ENCODE measurements around the gene ADAD2.

Gene ADAD2

GRCh38 chr16:84227548-84227947 lies 36.6 kb downstream of the ADAD2 start:
- no peak for DNase-seq

- DNase-seq: no peak
Observed at GRCh38 chr16:84228256-84228838, 37.4 kb downstream of the ADAD2 start.

- no peak for DNase-seq
Observed at GRCh38 chr16:84229471-84229870, 38.5 kb downstream of the ADAD2 start.

DNA sequence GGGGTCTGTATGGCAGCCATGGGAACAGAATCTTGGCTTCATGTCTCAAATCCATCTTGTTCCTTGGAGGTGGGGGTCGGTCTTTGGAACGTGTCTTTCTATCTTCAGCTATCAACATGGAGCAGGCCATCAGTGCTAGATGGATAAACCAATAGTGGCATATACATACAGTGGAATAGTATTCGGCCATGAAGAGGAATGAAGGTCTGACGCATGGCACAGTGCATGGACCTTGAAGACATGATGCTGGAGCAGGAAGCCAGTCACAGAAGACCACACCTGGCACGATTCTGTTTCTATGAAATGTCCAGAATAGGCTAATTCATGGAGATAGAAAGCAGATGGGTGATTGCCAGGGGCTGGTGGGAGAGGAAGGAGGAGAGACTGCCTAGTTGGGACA lies 41.1 kb downstream of the ADAD2 start:
- DNase-seq: no peak

DNA sequence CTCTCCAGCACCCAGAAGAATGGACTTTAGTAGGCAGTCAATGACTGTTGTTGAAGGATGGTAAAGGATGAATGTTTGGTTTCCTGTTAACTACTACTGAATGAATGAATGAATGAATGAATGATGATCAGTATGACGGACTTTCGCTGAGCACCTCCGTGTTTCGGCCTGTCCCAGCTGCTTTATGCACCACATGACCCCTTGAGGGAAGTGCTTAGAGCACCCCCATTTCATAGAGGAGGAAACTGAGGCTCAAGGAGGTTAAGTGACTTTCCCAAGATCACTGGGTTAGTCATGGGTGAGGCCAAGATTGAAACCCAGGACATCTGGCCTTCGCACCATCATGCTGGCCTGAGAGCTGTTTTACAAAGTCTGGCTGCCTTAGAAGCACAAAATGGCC lies 42.0 kb downstream of the ADAD2 start:
- DNase-seq: no peak

DNA sequence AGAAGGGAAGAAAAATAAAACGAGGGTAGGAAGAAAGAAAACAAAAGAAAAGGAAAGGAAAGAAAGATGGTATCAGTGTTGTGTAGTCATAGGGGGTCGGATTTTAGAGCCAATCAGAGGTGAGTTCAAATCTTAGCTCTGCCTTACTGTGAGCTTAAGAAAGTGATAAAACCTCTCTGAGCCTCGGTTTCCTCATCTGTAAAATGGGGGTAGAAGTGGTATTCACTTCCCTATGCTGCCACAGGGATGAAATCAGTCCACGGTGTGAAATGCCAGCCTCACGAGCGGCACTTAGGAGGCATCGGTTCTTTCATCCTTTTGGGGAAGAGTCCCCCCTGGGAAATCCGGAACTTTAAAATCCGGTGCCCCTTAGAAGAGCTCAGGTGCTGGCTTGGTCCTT lies 42.8 kb downstream of the ADAD2 start:
- DNase-seq: no peak

DNA sequence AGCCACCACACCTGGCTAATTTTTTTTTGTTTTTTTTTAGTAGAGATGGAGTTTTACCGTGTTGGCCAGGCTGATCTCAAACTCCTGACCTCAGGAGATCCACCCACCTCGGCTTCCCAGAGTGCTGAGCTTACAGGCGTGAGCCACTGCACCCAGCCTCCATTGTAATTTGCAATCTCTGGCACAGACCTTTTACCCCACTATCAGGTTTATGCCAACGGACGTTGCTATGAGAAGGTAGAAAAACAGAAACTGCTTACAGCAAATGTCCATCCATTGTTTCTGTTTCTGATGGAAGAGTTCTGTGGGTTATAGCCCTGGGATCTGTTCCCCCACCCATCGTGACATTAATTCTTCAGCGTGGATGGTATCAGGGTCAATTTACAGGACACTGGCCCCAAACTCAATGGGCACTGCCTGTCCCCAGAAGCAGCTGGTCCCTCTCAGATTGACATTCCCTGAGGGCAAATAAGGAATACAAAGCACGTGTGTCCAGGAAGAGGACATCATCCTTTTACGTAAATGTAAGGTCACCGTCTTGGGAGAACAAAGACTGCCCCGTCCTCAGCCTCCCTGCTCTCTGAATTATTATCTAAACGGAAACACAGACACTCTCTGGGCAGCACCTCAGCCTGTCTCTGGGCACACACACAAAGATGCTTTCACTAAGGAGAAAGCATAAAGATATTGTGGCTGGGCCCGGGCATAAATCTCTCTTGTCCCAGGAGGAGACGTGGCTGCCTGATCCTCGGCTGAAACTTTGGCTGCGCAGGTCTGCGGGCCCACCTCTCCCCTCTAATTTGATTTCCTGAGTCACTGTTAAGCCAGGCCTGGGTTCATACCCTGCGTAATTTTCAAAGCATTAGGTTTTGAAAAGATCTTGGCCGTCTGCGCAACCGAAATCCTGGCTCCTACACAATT lies 43.6 kb downstream of the ADAD2 start:
- no peak for DNase-seq

- no peak for DNase-seq
Observed at GRCh38 chr16:84236671-84237070, 45.7 kb downstream of the ADAD2 start.

- DNase-seq: no peak
Observed at GRCh38 chr16:84237994-84238750, 47.2 kb downstream of the ADAD2 start.

DNA sequence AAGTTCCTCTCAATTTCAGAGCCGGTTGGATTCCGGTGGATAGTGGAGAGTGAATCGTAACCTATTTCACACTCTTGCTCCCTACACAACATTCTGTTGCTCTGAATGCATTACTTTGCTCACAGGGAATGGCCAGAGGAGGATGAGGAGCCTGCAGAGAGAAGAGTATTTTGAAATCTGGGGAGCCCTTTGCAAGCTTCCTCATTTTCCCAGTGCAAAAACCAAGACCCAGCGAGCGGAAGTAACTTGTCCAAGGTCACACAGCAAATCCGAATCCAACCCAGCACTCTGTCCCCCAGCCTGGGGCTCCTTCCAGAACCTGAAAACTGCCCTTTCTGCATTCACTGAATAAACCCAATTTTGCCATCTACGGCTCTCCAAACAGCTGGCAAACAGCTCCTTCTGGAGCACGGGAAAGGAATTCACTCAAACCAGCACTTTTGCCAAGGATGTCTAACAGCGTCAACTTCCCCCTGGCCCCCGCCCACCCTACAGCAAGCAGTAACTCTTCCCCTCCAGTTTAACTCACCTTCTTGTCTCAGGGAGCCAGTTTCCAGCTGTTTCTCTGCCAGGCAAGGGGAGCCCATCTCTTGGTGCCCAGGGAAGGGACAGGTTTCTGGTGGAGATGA lies 48.3 kb downstream of the ADAD2 start:
- no peak for DNase-seq

GRCh38 chr16:84239909-84240308 lies 49.0 kb downstream of the ADAD2 start, which contains the start of gene KCNG4:
Gene KCNG4 (minus strand): TSS chr16:84240012. CDS start chr16:84237485, 2,527 bp downstream.
- DNase-seq: no peak

DNA sequence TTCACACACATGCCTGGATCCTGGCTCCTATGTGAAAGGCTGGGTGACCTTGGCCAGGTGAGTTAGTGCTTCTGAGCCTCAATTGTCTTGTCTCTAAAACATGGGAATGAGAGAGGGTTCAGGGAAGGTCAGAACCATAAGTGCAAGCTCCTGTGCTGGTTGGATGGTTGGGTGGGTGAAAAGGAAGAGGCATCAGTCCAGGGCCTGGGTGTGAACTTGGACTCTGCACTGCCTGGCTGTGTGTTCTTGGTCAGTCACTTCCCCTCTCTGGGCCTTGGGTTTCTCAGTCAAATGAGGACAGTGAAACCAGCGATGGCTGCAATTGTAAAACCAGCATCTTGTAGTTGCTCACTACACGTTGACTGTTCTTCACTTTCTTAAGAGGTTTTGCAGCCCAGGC lies 49.5 kb downstream of the ADAD2 start:
- no peak for DNase-seq

DNA sequence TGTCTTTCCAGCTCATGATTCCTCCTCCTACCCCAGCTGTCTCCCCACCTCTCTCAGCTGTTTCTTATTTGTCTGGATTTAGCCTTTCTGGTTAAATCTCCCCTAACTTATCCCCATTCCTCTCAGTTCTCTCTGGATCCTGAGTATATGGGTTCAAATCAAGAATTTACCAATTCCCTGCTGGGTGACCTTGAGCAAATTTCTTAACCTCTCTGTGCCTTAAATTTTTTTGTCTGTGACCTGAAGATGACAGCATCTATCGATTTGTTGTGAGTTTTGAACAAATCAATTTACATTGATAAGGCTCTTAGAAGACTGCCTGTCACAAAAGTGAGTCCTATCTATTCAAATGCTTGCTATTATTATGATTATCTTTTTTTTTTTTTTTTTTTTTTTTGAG lies 50.8 kb downstream of the ADAD2 start:
- DNase-seq: no peak

DNA sequence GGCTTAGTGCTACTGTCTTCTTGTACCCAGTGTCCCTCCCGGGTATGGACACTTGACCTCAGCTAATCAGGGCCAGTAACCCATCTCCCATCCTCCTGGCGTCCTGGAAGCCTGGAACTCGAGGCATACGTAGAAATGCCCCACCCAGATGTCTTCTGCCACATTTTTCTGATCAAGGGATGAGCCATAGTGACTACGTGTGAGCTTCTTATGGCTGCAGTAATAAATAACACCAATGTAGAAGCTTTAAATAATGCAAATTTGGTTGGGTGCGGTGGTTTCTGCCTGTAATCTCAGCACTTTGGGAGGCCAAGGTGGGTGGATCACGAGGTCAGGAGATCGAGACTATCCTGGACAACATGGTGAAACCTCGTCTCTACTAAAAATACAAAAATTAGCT lies 51.9 kb downstream of the ADAD2 start:
- no peak for DNase-seq

DNA sequence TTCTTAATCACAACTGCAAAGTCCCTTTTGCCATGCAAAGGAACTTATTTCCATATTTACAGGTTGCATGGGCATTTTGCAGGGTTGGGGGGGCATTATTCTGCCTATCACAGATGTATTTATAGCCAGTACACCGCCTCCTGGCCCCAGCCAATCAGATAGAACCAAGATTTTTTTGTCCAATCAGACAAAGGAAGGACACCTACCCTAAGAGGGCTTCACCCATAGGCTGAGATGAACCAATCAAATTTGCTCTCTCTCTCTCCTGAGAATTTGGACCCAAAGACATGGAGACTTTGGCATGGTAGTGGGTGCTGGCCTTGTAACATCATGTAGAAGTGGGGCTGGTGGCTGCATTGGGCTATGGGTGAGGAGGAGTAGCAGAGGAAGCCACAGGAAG lies 52.8 kb downstream of the ADAD2 start:
- no peak for DNase-seq

DNA sequence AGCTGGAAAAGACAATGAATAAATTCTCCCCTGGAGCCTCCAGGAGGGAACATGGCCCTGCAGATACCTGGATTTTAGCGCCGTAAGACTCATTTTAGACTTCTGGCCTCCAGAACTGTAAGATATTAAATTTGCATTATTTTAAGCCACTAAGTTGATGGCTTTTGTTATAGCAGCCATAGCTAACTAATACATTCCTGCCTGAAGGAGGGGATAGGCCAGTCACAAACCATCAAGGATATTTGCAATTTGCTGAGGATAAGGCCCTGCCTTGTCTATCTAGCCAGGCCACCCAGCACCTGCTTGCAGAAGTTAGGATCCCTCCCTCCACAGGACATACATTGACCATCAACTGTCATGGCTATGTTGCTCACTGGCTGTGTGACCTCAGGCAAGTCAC lies 53.8 kb downstream of the ADAD2 start:
- no peak for DNase-seq

DNA sequence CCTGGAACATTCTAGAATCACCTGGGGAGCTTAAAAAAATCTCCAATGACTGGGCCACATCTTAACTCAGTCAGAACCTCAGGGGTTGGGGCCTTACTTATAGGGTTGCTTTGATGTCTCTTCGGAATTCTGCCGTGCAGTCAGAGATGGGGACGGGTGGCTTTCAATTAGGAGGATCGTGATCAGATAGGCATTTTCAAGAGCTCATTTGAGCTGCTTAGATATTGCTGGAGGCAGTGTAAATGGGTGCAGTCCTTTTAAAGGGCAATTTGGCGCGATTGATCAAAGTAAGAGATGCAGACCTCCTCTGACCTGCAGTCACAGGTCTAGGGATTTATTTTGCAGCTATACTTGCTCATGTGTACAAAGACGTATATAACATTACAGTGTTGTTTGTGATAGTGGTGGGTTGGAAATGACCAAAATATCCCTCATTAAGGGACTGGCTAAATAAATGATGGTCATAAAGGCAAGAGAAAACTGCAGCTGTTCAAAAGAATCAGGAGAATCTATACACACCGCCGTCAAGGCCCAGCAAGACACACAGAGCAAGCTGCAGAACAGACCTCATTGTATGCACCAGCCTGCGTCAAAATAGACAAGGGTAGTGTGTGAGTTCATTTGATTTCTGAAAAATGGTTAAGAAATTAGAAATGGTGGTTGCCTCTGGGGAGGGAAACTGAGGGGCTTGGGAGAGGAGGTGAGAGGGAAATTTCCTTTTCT lies 55.2 kb downstream of the ADAD2 start:
- DNase-seq: no peak

GRCh38 chr16:84246679-84247077 lies 55.7 kb downstream of the ADAD2 start:
- no peak for DNase-seq

Data from NK-92 treated with Interleukin-12 subunit alpha and Interleukin-12 subunit beta, amount 100 ng/mL, for 24 hours (cell line).